ENCODE results near the gene IDH2. TPM values are rescaled to one million over a fixed set of nuclear protein-coding genes. Genes with fewer than 3 reads are reported as not detected.

Gene IDH2
- total RNA-seq, 1 donor from 2014 or later, result 126 TPM

DNA sequence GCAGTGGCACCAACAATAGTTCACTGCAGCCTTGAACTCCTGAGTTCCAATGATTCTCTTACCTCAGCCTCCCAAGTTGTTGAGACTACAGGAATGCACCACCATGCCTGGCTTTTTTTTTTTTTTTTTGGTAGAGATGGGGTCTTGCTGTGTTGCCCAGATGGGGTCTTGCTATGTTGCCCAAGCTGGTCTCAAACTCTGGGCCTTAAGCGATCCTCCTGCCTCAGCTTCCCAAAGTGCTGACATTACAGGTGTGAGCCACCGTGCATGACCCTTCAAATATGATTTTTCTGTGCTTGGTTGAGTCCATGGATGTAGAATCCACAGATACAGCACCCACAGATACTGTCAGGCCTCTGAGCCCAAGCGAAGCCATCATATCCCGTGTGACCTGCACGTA, 30.2 kb upstream of the IDH2 start:
- no peaks in the 10 kb centered on the region for H3K4me1 Mint-ChIP-seq
- no peak overlapping the region for H3K4me3 Mint-ChIP-seq
- peaks cover 4% of the 10 kb centered on the region for H3K27me3 Mint-ChIP-seq (ENCODE audit: low read depth)
- no peak for DNase-seq (ENCODE audit: low spot score in 2 of 2, unreplicated experiment in 2 of 2)
- no peak overlapping the region for H3K27ac Mint-ChIP-seq
- TF ChIP-seq, protein P1, sequence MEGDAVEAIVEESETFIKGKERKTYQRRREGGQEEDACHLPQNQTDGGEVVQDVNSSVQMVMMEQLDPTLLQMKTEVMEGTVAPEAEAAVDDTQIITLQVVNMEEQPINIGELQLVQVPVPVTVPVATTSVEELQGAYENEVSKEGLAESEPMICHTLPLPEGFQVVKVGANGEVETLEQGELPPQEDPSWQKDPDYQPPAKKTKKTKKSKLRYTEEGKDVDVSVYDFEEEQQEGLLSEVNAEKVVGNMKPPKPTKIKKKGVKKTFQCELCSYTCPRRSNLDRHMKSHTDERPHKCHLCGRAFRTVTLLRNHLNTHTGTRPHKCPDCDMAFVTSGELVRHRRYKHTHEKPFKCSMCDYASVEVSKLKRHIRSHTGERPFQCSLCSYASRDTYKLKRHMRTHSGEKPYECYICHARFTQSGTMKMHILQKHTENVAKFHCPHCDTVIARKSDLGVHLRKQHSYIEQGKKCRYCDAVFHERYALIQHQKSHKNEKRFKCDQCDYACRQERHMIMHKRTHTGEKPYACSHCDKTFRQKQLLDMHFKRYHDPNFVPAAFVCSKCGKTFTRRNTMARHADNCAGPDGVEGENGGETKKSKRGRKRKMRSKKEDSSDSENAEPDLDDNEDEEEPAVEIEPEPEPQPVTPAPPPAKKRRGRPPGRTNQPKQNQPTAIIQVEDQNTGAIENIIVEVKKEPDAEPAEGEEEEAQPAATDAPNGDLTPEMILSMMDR (IDR thresholded peaks at IDR 0.05; ENCODE audit: unreplicated experiment), result no peak
- H3K9me3 Mint-ChIP-seq, result peaks cover 3% of the 10 kb centered on the region
- H3K36me3 Mint-ChIP-seq, result no peaks in the 10 kb centered on the region

- H3K4me3 Mint-ChIP-seq, result no peak overlapping the region
- H3K27me3 Mint-ChIP-seq (ENCODE audit: low read depth), result peaks cover 4% of the 10 kb centered on the region
- TF ChIP-seq, protein P1 (IDR thresholded peaks at IDR 0.05; ENCODE audit: unreplicated experiment), result no peak
- no peak for DNase-seq (ENCODE audit: low spot score in 2 of 2, unreplicated experiment in 2 of 2)
- H3K27ac Mint-ChIP-seq, result no peak overlapping the region
- peaks cover 3% of the 10 kb centered on the region for H3K4me1 Mint-ChIP-seq
- peaks cover 3% of the 10 kb centered on the region for H3K9me3 Mint-ChIP-seq
- H3K36me3 Mint-ChIP-seq, result no peaks in the 10 kb centered on the region
Measured at GRCh38 chr15:90131848-90132247, 29.6 kb upstream of the IDH2 start.

- no peak overlapping the region for H3K4me3 Mint-ChIP-seq
- TF ChIP-seq, protein P1 (IDR thresholded peaks at IDR 0.05; ENCODE audit: unreplicated experiment), result no peak
- peaks cover 3% of the 10 kb centered on the region for H3K9me3 Mint-ChIP-seq
- DNase-seq (ENCODE audit: low spot score in 2 of 2, unreplicated experiment in 2 of 2), result no peak
- H3K36me3 Mint-ChIP-seq, result no peaks in the 10 kb centered on the region
- H3K27ac Mint-ChIP-seq, result no peak overlapping the region
- peaks cover 4% of the 10 kb centered on the region for H3K27me3 Mint-ChIP-seq (ENCODE audit: low read depth)
- H3K4me1 Mint-ChIP-seq, result peaks cover 7% of the 10 kb centered on the region
Measured at GRCh38 chr15:90130291-90130690, 28.0 kb upstream of the IDH2 start.

- H3K9me3 Mint-ChIP-seq, result peaks cover under 1% of the 10 kb centered on the region
- TF ChIP-seq, protein P1 (IDR thresholded peaks at IDR 0.05; ENCODE audit: unreplicated experiment), result no peak
- no peak overlapping the region for H3K4me3 Mint-ChIP-seq
- H3K27ac Mint-ChIP-seq, result no peak overlapping the region
- no peaks in the 10 kb centered on the region for H3K27me3 Mint-ChIP-seq (ENCODE audit: low read depth)
- H3K4me1 Mint-ChIP-seq, result peaks cover 7% of the 10 kb centered on the region
- no peaks in the 10 kb centered on the region for H3K36me3 Mint-ChIP-seq
- DNase-seq (ENCODE audit: low spot score in 2 of 2, unreplicated experiment in 2 of 2), result no peak
Measured at GRCh38 chr15:90126596-90127435, 24.5 kb upstream of the IDH2 start.

DNA sequence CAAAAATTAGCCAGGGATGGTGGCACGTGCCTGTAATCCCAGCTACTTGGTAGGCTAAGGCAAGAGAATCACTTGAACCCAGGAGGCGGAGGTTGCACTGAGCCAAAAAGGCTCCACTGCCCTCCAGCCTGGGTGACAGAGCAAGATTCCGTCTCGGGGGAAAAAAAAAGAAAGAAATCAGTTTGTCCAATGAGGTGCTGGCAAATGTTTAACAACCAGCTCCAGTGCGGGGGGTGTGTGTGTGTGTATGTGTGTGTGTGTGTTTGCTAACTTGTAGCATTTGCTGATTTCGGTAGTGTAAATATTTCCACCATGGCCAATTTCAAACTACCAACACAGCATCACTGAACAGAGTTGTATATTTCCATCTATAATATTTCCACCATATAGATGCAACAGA, 23.8 kb upstream of the IDH2 start:
- DNase-seq (ENCODE audit: low spot score in 2 of 2, unreplicated experiment in 2 of 2), result no peak
- no peaks in the 10 kb centered on the region for H3K36me3 Mint-ChIP-seq
- H3K9me3 Mint-ChIP-seq, result no peaks in the 10 kb centered on the region
- H3K4me3 Mint-ChIP-seq, result no peak overlapping the region
- no peaks in the 10 kb centered on the region for H3K27me3 Mint-ChIP-seq (ENCODE audit: low read depth)
- TF ChIP-seq, protein P1 (IDR thresholded peaks at IDR 0.05; ENCODE audit: unreplicated experiment), result no peak
- H3K4me1 Mint-ChIP-seq, result peaks cover 7% of the 10 kb centered on the region
- no peak overlapping the region for H3K27ac Mint-ChIP-seq

All from mesothelial cell of epicardium (in vitro differentiated cells).